ENCODE measurements around the gene CD34.

Gene CD34

GRCh38 chr1:207896547-207896946, 14.4 kb downstream of the CD34 start:
- no peak for DNase-seq
- Histone ChIP-seq H3K36me3 (no peaks in the 10 kb centered on the region), H3K27me3 (ENCODE audit: insufficient read depth, low read depth, severe bottlenecking) (no peaks in the 10 kb centered on the region), H3K27ac (no peak overlapping the region), H3K9me3 (ENCODE audit: severe bottlenecking) (no peaks in the 10 kb centered on the region), H3K4me3 (ENCODE audit: low read depth, low read length) (no peak overlapping the region)
- TF ChIP-seq CTCF (IDR thresholded peaks at IDR 0.05; ENCODE audit: low read depth, low read length), result no peak

DNA sequence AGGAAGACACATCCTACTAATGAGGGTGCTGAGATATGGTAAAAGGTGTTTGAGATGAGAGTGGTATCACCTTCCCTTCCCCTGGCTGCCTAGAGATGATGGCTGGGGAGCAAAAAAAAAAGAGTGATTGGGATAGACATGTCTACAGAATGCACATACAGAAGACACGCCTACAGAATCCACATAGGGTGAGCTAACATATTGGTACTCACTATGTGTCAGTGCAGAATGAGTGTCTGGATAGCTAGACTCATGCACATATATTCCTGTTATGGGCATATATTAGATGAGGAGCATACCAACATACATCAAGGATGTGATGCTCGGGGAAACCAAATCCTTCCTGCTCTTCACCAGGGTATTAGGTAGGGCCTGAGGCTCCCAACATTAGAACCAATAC, 16.2 kb downstream of the CD34 start:
- TF ChIP-seq CTCF (IDR thresholded peaks at IDR 0.05; ENCODE audit: low read depth, low read length), result no peak
- H3K36me3 ChIP-seq, result no peaks in the 10 kb centered on the region
- H3K27me3 ChIP-seq (ENCODE audit: insufficient read depth, low read depth, severe bottlenecking), result no peaks in the 10 kb centered on the region
- no peak overlapping the region for H3K27ac ChIP-seq
- no peak overlapping the region for H3K4me3 ChIP-seq (ENCODE audit: low read depth, low read length)
- H3K9me3 ChIP-seq (ENCODE audit: severe bottlenecking), result no peaks in the 10 kb centered on the region
- no peak for DNase-seq

DNA sequence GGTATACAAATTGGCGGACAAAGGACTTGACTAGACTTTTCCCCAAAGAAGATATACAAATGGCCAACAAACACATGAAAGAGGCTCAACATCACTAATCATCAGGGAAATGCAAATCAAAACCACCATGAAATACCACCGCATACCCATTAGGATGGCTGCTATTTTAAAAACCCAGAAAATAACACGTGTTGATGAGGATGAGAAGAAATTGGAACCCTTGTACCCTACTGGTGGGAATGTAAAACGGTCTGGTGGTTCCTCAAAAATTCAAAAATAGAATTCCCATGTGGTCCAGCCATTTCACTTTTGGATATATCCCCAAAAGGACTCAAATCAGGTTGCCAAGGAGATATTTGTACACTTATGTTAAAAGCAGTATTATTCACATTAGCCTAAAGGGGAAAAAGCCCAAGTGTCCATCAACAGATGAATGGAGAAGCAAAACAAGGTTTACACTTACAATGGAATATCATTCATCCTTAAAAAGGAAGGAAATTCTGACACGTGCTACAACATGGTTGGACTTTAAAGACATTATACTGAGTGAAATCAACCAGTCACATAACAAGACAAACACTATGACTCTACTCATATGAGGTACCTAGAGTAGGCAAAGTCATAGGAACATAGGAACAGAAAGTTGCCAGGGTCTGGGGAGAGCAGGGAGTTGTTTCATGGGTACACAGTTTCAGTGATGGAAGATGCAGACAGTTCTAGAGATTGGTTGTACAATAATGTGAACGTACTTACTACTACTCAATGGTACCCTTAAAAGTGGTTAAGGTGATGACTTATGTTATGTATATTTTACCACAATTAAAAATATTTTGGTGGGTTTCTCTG, 17.0 kb downstream of the CD34 start:
- no peak for TF ChIP-seq CTCF (IDR thresholded peaks at IDR 0.05; ENCODE audit: low read depth, low read length)

GRCh38 chr1:207892764-207893163, 18.2 kb downstream of the CD34 start:
- TF ChIP-seq CTCF (IDR thresholded peaks at IDR 0.05; ENCODE audit: low read depth, low read length), result no peak
- Histone ChIP-seq H3K27ac (no peak overlapping the region), H3K27me3 (ENCODE audit: insufficient read depth, low read depth, severe bottlenecking) (no peaks in the 10 kb centered on the region), H3K36me3 (no peaks in the 10 kb centered on the region), H3K9me3 (ENCODE audit: severe bottlenecking) (no peaks in the 10 kb centered on the region), H3K4me3 (ENCODE audit: low read depth, low read length) (no peak overlapping the region)
- DNase-seq, result no peak

More for the DNA sequence above, 17.0 kb downstream of the CD34 start:
- no peak for DNase-seq
- H3K36me3 ChIP-seq, result no peaks in the 10 kb centered on the region
- H3K4me3 ChIP-seq (ENCODE audit: low read depth, low read length), result no peak overlapping the region
- H3K9me3 ChIP-seq (ENCODE audit: severe bottlenecking), result no peaks in the 10 kb centered on the region
- H3K27ac ChIP-seq, result no peak overlapping the region
- no peaks in the 10 kb centered on the region for H3K27me3 ChIP-seq (ENCODE audit: insufficient read depth, low read depth, severe bottlenecking)

- no peak for TF ChIP-seq CTCF (IDR thresholded peaks at IDR 0.05; ENCODE audit: low read depth, low read length)
- no peak overlapping the region for H3K27ac ChIP-seq
- no peaks in the 10 kb centered on the region for H3K27me3 ChIP-seq (ENCODE audit: insufficient read depth, low read depth, severe bottlenecking)
Observed at GRCh38 chr1:207891148-207891547, 19.8 kb downstream of the CD34 start.

More at GRCh38 chr1:207891148-207891547, 19.8 kb downstream of the CD34 start:
- Histone ChIP-seq H3K36me3 (no peaks in the 10 kb centered on the region), H3K9me3 (ENCODE audit: severe bottlenecking) (no peaks in the 10 kb centered on the region), H3K4me3 (ENCODE audit: low read depth, low read length) (no peak overlapping the region)
- DNase-seq, result no peak
